ENCODE measurements around the gene GPR152.
"Not testable (repeated sequence)": the region's sequence is repeated elsewhere in the genome, so short reads cannot be mapped to it uniquely, and the experiment has no call there.

Gene GPR152

DNA sequence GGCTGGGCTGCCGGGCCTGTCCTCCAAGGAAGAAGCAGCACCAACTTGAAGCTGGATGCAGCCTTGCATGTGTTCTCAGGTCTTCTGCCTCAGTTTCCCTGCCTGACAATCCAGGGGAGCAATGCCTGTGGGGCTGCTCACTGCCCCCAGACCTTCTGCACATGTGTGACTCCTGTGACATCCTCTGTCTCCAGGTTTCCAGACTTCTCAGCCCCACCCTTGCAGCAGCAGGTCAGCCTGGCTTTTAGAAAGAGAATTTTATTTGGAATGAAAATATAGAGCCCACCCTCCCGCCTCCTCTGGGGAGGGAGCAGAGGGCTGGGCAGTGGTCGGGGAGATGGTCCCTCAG is 14.7 kb downstream of the GPR152 start:
- DNase-seq, result no peak

DNA sequence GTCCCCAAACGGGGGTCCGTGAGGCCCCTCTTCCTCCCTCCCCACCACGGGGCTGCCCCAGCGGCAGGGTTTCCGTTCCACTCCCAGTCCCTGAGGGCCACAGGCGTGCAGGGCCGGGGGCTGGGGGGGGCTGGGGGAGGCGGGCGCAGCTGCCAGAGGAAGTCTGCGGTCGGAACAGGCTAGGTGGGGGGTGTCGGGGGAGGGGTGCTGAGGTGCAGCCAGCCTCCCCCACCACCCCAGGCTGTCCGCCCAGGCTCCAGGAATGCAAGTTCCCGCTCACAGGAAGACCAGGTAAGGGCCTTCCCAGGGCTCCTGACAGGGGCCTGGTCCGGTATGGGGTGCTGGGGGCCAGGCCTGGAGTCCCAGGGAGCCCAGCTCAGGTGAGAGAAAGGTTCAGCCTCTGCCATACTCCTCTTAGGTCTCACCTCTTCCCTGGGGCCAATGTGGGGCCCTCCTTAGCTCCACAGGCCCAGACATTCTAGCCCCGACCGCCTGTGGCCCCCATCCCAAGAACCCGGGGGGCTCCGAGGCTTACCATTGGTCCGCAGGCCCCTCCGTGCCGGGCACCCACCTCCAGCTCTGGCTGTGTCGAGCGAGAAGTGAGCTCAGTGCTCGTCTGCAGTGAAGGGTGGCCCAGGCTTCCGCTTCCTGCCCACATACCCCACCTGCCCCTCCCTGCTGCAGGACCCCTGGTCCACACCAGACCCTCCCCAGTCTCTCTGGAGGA is 15.3 kb downstream of the GPR152 start, which contains the start of gene PTPRCAP:
TSS of gene PTPRCAP (minus strand) at position 601 of the 727 bp plus-strand sequence. CDS start at position 538, 63 bp downstream.
- DNase-seq, result no peak

DNA sequence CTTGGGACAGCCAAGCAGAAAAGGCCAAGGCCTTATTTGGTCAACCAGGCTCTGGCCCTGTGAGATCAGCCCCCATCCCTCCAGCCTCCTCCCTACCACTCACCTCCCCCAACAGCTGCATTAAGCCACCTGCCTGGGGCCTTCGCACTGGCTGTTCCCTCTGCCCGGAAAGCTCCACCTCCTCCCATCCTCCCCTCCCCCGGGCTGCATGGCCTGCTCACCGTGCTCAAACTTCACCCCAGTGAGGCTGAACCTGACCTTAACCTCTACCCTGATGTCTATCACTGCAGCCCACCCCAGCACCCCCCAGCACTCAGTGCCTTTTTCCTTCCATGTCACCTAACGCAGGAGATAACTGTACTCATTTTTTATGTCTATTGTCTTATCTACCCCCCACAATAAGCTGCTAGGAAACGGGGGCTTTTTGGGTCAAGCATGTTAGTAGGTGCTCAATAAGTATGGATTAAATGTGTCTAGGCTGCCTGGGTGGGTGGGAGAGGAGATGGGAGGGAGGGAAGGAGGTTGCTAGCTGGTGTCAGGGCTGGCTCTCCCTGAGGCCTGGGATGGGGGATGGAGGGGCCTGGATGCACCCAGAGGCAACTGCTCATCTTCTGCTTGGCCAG is 16.0 kb downstream of the GPR152 start:
- no peak for DNase-seq

DNA sequence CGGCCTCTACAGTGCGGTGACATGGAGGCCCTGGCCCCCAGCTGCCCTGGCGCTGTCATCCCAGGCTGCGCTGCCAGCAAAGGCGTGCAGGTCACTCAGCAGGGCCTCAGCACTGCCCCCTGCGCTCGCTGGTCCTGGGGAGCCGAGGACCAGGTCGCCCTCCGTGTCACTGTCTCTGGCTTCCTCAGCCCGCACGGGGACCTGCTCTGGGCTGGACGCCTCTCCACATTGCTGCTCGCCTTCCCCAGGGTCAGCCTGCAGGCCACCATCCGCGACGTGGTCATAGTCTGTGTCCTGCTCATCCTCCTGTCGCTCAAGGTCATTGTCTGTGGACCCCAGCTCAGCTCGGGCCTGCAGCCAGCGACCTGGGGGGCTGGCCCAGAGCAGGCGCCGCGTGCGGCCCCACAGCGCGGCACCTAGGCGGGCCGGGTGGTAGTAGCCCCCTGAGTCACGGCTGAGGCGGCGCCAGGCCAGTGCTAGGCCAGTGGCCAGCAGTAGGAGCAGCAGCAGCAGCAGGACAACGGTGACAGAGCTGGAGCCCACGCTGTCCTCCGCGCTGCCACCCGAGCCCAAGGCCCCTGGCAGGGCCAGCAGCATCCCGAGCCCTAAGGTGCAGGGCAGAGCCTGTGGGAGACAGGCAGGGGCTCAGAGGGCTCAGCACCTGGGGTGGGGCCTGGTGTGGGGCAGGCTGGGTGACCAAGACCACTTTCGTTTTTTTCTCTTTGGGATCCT is 16.6 kb downstream of the GPR152 start:
- no peak for DNase-seq

DNA sequence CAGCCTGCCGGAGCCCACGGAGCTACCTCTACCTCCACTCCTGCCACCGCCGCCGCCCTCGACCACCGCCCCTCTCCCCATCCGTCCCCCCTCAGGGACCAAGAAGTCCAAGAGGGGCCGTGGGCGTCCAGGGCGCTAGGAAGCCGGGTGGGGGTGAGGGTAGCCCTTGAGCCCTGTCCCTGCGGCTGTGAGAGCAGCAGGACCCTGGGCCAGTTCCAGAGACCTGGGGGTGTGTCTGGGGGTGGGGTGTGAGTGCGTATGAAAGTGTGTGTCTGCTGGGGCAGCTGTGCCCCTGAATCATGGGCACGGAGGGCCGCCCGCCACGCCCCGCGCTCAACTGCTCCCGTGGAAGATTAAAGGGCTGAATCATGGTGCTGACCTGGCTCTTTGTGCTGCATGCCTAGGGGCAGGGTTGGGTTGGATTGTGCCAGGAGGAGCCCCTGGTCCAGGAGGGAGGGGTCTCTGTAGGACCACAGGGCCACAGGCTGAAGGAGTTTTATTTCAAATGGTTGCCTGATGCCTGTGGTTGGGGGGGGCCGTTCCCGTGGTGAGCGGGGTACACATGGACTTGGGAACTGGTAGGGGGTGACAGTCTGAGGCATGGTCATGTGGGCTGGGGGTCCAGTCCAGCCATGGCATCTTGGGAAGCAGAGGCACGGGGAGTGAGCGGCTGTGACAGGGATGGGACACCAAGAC is 17.4 kb downstream of the GPR152 start:
- DNase-seq, result no peak

DNA sequence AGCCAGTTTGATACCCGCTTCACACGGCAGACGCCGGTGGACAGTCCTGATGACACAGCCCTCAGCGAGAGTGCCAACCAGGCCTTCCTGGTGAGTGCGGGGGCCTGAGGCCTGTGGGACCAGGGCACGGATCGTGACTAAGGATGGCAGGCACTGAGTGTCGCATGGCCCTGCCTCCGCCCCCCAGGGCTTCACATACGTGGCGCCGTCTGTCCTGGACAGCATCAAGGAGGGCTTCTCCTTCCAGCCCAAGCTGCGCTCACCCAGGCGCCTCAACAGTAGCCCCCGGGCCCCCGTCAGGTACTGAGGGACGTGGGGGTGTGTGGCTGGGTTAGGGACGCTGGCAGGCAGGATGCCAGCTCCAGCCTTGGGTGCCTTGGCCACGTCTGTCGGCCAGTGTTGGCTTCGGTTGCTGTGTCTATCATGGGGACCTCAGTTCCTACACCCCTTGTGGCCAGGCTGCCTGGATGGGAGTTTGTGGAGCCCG is 18.1 kb downstream of the GPR152 start:
- no peak for DNase-seq

DNA sequence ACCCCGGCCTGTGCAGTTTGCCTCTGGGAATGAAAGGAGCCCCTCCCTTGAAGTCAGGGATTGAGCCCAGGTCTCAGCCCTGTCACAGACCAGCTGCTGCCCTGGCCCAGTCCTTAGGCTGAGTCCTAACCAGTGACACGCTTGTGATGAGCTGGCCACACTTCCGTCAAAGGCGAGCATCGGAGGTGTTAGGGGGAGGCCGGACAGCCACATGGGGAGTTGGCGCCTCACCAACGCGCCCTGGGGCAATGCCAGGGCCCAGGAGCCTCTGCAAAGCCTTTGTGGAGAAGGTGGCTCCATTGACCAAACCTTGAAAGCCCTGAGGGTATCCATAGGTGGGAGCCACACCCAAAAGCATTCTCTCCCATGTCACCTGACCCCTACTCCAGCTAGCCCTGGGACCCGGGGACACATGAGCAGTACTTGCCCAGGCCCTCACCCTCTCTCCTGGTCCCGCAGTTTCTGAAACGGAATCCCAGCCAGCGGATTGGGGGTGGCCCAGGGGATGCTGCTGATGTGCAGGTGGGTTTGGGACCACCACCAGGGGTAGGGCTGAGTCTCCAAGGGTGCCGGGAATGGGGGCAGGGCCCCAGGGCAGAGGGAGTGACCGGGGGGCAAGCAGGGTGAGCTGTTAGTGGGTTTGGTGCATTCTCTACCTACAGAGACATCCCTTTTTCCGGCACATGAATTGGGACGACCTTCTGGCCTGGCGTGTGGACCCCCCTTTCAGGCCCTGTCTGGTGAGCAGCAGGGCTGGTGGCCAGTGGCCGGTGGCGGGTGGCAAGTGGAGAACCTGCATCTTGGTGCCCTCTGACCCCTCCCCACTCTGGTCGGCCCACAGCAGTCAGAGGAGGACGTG is 18.8 kb downstream of the GPR152 start:
- no peak for DNase-seq

DNA sequence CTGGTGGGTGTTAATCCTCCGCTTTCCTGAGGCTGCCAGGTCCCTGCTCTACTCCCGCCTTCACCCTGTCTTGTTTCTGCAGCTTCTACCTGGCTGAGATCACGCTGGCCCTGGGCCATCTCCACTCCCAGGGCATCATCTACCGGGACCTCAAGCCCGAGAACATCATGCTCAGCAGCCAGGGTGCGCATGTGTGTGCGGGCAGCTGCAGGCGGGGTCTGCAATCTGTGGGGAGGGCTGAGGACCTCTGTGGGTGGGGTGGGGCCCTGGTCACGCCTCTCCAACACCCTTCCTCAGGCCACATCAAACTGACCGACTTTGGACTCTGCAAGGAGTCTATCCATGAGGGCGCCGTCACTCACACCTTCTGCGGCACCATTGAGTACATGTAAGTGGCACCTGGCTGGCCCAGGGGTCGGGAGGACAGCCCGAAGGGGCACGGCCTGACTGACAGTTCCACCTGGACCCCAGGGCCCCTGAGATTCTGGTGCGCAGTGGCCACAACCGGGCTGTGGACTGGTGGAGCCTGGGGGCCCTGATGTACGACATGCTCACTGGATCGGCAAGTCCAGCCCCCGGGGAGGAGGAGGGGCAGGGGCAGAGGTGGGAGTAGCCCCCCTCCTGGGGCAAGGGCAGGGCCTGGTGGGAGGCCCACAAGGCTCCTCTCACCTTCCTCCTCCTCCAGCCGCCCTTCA is 19.7 kb downstream of the GPR152 start:
- no peak for DNase-seq

DNA sequence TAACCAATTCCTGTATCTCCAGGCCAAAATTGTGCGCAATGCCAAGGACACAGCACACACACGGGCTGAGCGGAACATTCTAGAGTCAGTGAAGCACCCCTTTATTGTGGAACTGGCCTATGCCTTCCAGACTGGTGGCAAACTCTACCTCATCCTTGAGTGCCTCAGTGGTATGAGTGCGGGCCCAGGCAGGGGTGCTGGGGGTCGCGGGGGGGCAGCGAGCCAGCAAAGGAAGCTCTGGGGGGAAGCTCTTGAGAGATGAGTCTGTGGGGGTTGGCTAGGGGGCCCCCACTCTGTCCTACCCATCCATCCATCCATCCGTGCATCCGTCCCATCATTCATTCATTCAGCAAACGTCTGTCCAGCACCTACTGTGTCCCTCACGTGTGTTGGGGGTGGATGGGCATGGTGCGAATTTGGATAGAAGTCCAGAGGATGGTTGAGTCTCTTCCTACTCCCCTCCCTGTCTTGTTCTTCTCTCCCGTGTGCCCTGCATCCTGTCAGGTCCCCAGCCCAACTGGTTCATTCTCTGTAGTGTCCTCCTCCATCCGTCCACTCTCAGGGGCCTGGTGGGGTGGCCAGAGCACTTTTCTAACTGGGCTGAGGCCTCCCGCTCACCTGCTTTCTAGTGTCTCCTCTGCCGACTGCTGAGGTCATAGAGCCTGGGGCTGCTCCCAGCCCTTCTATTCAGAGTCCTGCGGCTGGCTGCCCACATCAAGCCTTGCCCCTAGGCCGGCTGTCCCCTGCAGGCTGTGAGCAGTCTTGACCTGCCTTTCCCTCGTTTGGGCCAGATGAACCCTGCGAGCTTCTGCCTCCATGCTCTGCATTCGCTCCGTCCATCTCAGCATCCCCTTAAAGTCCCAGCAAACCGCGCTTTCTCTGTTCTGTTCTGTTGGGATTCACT is 20.9 kb downstream of the GPR152 start:
- no peak for DNase-seq

DNA sequence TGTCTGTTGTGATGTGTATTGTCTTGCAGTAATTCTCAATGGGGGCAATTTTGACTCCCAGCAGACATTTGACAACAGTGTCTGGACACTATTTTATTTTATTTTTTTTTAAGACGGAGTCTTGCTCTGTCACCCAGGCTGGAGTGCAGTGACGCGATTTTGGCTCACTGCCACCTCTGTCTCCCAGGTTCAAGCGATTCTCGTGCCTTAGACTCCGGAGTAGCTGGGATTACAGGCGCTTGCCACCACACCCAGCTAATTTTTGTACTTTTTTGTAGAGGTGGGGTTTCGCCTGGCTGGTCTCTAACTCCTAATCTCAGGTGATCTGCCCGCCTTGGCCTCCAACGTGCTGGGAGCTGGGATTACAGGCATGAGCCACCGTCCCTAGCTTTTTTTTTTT is 22.8 kb downstream of the GPR152 start:
- DNase-seq, result no peak

DNA sequence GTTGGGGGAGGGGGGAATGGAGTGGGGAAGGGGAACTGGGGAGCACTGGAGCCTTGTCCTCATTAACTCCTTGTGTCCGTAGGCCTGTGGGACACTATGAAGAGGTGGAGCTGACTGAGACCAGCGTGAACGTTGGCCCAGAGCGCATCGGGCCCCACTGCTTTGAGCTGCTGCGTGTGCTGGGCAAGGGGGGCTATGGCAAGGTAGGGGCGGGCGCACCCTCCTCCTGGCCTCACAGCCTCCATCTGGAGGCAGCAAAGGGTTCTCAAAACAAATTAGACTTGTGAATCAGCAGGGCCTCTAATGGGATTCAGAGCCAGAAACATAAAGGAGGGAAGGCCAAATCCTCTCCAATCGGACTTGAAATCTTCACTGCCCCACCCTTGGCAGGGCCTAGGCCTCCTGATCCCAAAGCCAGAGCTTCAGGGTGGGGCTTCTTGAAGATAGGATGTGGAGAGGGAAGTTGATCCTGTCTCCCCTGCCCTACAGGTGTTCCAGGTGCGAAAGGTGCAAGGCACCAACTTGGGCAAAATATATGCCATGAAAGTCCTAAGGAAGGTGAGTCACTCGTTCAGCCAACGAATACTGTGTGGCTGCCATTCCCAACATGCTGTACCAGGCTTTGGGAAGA is 23.4 kb downstream of the GPR152 start:
- DNase-seq, result no peak

DNA sequence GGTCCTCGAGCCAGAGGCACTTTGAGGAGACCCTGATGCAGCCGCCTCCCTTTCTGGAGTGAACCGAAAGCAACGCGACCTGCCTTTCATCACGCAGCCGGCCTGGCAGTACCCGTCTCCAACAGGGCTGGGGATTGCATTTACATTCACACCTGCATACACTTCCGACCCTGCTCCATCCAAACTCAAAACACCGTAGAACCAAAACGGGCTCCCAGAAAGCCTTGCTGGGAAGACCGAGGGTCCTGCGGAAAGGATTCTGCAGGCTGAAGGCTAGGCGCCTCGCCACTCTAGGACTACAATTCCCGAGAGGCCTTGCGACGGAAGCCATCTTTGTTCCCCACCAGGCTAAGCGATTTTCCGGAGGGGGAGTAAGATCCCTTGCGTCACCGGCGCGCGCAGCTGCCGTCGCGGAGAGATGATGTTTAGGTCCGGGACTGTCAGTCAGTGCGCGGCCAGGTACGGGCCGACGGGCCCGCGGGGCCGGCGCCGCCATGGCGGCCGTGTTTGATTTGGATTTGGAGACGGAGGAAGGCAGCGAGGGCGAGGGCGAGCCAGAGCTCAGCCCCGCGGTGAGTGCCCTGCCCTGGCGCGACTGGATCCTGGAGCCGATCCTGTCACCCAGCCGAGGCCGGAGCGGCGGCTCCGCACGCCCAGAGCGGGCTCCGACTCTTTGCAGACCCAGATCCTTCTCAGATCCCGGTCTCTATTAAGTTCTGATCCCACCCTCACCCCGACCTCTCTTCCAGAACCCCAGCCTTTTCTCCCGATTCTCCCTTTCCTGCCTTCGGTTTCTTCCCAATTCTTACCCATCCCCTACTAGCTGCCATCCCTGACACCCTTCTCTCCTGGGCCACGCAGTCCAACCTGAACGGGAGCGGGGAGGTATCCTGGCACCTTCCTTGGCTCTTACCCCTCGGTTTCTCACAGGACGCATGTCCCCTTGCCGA is 24.2 kb downstream of the GPR152 start, which contains the start of gene RPS6KB2:
TSS of gene RPS6KB2 (plus strand) at position 443 of the 950 bp plus-strand sequence. CDS start at position 495, 52 bp downstream.
- DNase-seq, result peak; percentile 88

DNA sequence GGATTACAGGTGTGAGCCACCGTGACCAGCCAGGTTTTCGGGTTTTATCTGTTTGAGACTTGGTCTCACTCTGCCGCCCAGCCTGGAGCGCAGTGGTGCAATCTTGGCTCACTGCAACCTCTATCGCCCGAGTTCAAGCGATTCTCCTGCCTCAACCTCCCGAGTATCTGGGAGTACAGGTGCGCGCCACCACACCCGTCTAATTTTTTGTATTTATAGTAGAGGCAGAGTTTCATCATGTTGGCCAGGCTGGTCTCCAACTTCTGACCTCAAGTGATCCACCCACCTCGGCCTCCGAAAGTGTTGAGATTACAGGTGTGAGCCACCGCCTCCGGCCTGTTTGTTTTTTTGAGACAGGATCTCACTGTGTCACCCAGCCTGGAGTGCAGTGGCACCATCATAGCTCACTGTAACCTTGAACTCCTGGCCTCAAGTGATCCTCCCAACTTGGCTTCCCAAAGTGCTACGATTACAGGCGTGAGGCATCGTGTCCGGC is 25.1 kb downstream of the GPR152 start:
- not testable (repeated sequence) for DNase-seq

DNA sequence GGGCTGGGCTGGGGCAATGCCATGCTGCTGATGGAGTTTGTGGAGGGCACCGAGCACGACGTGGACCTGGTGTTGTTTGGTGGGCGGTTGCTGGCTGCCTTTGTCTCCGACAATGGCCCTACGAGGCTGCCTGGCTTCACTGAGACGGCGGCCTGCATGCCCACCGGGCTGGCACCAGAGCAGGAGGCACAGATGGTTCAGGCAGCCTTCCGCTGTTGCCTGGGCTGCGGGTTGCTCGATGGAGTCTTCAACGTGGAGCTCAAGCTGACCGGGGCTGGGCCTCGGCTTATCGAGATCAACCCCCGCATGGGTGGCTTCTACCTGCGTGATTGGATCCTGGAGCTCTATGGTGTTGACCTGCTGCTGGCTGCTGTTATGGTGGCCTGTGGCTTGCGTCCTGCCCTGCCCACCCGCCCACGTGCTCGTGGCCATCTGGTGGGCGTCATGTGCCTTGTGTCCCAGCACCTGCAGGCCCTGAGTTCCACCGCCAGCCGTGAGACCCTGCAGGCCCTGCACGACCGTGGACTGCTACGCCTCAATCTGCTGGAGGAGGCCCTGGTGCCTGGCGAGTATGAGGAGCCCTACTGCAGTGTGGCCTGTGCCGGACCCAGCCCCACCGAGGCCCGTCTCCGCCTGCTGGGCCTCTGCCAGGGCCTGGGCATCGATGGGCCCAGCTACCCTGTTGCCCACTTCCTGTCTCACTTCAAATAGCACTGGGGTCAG is 28.5 kb downstream of the GPR152 start:
- no peak for DNase-seq

DNA sequence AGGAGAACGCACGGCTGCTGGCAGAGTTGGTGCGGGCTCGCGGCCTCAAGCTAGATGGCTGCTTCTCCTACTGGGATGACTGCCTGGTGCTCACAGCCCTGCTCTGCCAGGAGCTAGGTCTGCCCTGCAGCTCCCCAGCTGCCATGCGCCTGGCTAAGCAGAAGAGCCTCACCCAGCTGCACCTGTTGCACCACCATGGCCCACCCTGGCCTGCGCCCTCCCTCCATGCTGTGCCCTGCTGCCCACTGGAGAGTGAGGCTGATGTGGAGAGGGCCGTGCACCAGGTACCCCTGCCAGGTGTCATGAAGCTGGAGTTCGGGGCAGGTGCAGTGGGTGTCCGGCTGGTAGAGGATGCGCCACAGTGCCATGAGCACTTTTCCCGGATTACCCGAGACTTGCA is 29.1 kb downstream of the GPR152 start:
- DNase-seq, result no peak

DNA sequence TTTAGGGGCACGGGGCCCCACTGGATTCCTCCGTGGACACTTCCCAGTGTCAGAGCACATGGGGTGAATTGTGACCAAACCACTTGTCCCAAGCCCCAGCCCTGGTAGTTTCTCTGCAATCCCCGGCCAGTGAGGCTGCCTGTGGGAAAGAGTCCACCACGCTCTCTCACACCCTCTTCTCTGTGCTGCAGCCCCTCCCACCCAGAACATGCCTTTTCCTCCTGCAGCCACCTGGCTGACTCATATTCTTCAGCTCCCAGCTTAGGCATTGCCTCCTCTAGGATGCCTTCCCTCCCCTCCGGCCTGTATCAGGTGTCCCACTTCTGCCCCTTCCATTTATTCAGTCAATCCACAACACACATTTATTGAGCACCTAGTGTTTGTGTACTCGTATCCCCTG is 29.6 kb downstream of the GPR152 start:
- no peak for DNase-seq

DNA sequence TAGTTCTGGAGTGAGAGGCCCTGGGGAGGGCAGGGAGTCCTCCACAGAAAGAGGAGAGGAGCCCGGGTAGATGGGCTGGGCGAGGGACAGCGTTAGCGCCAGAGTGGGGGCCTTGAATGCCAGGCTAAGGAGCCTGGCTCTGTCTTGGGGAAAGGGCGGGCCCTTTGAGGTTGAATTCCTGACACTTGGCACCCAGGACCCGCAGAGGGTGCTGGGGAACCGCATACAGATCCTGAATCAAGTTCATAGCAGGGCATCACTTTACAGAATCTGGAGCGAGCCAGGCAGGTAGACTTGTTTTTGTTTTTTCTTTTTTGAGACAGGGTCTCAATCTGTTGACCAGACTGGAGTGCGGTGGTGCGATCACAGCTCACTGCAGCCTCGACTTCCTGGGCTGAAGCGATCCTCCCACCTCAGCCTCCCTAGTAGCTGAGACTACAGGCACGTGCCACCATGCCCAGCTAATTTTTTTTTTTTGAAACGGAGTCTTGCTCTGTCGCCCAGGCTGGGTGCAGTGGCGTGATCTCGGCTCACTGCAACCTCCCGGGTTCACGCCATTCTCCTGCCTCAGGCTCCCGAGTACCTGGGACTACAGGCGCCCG is 31.0 kb downstream of the GPR152 start:
- DNase-seq, result no peak
